WTC11 (cell line): Measurements from ENCODE around the gene SH3BP4.

Source experiments
- ATF1 ChIP-seq: sonication (generic); formaldehyde crosslinking; IDR thresholded peaks from 2 replicates; pipeline ENCODE4 v1.8.1; 2023; ENCODE audit warnings: mild to moderate bottlenecking, moderate library complexity, missing genetic modification reagents
- CBFB ChIP-seq: sonication (generic); formaldehyde crosslinking; IDR thresholded peaks from 2 replicates; pipeline ENCODE4 v1.8.1; 2022; ENCODE audit warnings: mild to moderate bottlenecking, low read depth, missing genetic modification reagents
- ELF4 ChIP-seq: sonication (generic); formaldehyde crosslinking; IDR thresholded peaks from 2 replicates; pipeline ENCODE4 v1.8.1; 2022; ENCODE audit warnings: low read depth, mild to moderate bottlenecking, moderate library complexity, missing genetic modification reagents
- GABPB1 ChIP-seq: sonication (generic); formaldehyde crosslinking; IDR thresholded peaks from 2 replicates; pipeline ENCODE4 v1.8.1; 2023; ENCODE audit warnings: mild to moderate bottlenecking, missing genetic modification reagents
- NFYB ChIP-seq: sonication (generic); formaldehyde crosslinking; conservative IDR thresholded peaks from 2 replicates; pipeline ENCODE4 v1.8.0; 2022; ENCODE audit warnings: low read depth, missing genetic modification reagents
- NR3C1 ChIP-seq: sonication (generic); formaldehyde crosslinking; conservative IDR thresholded peaks from 2 replicates; pipeline ENCODE4 v1.8.1; 2023; ENCODE audit warnings: low read depth, mild to moderate bottlenecking, missing genetic modification reagents
- SP1 ChIP-seq: sonication (generic); formaldehyde crosslinking; conservative IDR thresholded peaks from 2 replicates; pipeline ENCODE4 v1.8.1; 2022; ENCODE audit warnings: missing genetic modification reagents
- ZBTB21 ChIP-seq: sonication (generic); formaldehyde crosslinking; IDR thresholded peaks from 2 replicates; pipeline ENCODE4 v1.8.1; 2023; ENCODE audit warnings: mild to moderate bottlenecking, missing genetic modification reagents, borderline replicate concordance
- TF ChIP-seq, protein P1 (sequence below): sonication (generic); formaldehyde crosslinking; IDR thresholded peaks from 2 replicates; pipeline ENCODE4 v1.8.0; 2022; ENCODE audit warnings: mild to moderate bottlenecking, missing genetic modification reagents
- TF ChIP-seq, protein P2 (sequence below): sonication (generic); formaldehyde crosslinking; IDR thresholded peaks from 2 replicates; pipeline ENCODE4 v1.8.1; 2023; ENCODE audit warnings: mild to moderate bottlenecking, missing genetic modification reagents
- TF ChIP-seq, protein P3 (sequence below): fragments of 200-600 bp; IDR thresholded peaks from 2 replicates; pipeline ENCODE4 v1.8.0; 2022; ENCODE audit warnings: antibody characterized with exemption
- TF ChIP-seq, protein P4 (sequence below): sonication (generic); formaldehyde crosslinking; IDR thresholded peaks from 2 replicates; pipeline ENCODE4 v1.8.0; 2022; ENCODE audit warnings: missing genetic modification reagents
- TF ChIP-seq, protein P5 (sequence below): sonication (generic); formaldehyde crosslinking; IDR thresholded peaks from 2 replicates; pipeline ENCODE4 v1.8.1; 2022; ENCODE audit warnings: mild to moderate bottlenecking, moderate library complexity, missing genetic modification reagents
- TF ChIP-seq, protein P6 (sequence below): sonication (generic); formaldehyde crosslinking; IDR thresholded peaks from 2 replicates; pipeline ENCODE4 v1.8.1; 2022; ENCODE audit warnings: low read depth, mild to moderate bottlenecking, moderate library complexity, missing genetic modification reagents, borderline replicate concordance

DNA sequence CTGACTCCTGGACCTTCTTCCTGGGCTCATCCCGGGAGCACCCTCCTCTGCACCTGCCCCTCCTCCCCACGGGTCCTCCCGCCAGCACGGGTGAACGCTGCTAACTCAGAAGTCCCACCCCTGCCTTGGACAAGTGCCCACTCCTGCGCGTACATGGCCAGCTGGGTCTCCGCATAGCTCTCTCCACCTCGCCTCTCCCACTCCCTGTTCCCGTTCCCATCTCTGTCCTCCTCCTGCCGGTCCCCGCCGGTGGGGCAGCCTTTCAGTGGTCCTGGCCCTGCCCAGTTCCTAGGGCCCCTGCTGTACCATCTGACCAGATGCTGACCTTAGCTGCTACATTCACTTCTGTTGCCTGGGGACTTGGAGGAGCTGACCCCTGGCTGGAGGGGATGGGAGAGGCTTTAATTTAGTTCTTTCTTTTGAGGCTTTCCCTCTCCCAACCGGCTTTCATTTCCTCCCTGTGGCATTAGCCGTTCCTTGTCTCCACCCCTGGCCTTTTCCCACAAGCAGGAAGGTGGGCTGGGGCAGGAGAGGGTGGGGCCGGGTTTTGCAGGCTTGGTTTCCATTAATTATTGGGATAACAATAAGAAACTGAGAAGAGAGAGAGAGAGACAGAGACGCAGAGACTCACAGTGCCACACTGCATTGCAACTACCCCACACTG lies 136.1 kb downstream of the SH3BP4 start:
- TF ChIP-seq, protein P1, sequence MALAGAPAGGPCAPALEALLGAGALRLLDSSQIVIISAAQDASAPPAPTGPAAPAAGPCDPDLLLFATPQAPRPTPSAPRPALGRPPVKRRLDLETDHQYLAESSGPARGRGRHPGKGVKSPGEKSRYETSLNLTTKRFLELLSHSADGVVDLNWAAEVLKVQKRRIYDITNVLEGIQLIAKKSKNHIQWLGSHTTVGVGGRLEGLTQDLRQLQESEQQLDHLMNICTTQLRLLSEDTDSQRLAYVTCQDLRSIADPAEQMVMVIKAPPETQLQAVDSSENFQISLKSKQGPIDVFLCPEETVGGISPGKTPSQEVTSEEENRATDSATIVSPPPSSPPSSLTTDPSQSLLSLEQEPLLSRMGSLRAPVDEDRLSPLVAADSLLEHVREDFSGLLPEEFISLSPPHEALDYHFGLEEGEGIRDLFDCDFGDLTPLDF (CRISPR knock-in tag): no peak
- TF ChIP-seq NR3C1 (CRISPR knock-in tag): no peak
- no peak for TF ChIP-seq ATF1 (CRISPR knock-in tag)
- TF ChIP-seq, protein P2, sequence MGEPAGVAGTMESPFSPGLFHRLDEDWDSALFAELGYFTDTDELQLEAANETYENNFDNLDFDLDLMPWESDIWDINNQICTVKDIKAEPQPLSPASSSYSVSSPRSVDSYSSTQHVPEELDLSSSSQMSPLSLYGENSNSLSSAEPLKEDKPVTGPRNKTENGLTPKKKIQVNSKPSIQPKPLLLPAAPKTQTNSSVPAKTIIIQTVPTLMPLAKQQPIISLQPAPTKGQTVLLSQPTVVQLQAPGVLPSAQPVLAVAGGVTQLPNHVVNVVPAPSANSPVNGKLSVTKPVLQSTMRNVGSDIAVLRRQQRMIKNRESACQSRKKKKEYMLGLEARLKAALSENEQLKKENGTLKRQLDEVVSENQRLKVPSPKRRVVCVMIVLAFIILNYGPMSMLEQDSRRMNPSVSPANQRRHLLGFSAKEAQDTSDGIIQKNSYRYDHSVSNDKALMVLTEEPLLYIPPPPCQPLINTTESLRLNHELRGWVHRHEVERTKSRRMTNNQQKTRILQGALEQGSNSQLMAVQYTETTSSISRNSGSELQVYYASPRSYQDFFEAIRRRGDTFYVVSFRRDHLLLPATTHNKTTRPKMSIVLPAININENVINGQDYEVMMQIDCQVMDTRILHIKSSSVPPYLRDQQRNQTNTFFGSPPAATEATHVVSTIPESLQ (CRISPR knock-in tag): no peak
- TF ChIP-seq, protein P3, sequence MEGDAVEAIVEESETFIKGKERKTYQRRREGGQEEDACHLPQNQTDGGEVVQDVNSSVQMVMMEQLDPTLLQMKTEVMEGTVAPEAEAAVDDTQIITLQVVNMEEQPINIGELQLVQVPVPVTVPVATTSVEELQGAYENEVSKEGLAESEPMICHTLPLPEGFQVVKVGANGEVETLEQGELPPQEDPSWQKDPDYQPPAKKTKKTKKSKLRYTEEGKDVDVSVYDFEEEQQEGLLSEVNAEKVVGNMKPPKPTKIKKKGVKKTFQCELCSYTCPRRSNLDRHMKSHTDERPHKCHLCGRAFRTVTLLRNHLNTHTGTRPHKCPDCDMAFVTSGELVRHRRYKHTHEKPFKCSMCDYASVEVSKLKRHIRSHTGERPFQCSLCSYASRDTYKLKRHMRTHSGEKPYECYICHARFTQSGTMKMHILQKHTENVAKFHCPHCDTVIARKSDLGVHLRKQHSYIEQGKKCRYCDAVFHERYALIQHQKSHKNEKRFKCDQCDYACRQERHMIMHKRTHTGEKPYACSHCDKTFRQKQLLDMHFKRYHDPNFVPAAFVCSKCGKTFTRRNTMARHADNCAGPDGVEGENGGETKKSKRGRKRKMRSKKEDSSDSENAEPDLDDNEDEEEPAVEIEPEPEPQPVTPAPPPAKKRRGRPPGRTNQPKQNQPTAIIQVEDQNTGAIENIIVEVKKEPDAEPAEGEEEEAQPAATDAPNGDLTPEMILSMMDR: no peak
- no peak for TF ChIP-seq ELF4 (CRISPR knock-in tag)
- no peak for TF ChIP-seq NFYB (CRISPR knock-in tag)
- TF ChIP-seq GABPB1 (CRISPR knock-in tag): no peak
- TF ChIP-seq ZBTB21 (CRISPR knock-in tag): no peak
- TF ChIP-seq, protein P4, sequence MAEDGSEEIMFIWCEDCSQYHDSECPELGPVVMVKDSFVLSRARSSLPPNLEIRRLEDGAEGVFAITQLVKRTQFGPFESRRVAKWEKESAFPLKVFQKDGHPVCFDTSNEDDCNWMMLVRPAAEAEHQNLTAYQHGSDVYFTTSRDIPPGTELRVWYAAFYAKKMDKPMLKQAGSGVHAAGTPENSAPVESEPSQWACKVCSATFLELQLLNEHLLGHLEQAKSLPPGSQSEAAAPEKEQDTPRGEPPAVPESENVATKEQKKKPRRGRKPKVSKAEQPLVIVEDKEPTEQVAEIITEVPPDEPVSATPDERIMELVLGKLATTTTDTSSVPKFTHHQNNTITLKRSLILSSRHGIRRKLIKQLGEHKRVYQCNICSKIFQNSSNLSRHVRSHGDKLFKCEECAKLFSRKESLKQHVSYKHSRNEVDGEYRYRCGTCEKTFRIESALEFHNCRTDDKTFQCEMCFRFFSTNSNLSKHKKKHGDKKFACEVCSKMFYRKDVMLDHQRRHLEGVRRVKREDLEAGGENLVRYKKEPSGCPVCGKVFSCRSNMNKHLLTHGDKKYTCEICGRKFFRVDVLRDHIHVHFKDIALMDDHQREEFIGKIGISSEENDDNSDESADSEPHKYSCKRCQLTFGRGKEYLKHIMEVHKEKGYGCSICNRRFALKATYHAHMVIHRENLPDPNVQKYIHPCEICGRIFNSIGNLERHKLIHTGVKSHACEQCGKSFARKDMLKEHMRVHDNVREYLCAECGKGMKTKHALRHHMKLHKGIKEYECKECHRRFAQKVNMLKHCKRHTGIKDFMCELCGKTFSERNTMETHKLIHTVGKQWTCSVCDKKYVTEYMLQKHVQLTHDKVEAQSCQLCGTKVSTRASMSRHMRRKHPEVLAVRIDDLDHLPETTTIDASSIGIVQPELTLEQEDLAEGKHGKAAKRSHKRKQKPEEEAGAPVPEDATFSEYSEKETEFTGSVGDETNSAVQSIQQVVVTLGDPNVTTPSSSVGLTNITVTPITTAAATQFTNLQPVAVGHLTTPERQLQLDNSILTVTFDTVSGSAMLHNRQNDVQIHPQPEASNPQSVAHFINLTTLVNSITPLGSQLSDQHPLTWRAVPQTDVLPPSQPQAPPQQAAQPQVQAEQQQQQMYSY (CRISPR knock-in tag): no peak
- no peak for TF ChIP-seq SP1 (CRISPR knock-in tag)
- no peak for TF ChIP-seq CBFB (CRISPR knock-in tag)
- TF ChIP-seq, protein P5, sequence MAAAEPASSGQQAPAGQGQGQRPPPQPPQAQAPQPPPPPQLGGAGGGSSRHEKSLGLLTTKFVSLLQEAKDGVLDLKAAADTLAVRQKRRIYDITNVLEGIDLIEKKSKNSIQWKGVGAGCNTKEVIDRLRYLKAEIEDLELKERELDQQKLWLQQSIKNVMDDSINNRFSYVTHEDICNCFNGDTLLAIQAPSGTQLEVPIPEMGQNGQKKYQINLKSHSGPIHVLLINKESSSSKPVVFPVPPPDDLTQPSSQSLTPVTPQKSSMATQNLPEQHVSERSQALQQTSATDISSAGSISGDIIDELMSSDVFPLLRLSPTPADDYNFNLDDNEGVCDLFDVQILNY: no peak
- TF ChIP-seq, protein P6, sequence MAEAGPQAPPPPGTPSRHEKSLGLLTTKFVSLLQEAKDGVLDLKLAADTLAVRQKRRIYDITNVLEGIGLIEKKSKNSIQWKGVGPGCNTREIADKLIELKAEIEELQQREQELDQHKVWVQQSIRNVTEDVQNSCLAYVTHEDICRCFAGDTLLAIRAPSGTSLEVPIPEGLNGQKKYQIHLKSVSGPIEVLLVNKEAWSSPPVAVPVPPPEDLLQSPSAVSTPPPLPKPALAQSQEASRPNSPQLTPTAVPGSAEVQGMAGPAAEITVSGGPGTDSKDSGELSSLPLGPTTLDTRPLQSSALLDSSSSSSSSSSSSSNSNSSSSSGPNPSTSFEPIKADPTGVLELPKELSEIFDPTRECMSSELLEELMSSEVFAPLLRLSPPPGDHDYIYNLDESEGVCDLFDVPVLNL (CRISPR knock-in tag): no peak
